Breast epithelium (tissue), 3 donors: ENCODE data around the gene KLK8.

Experiments used
- POLR2A ChIP-seq: fragments of 450-650 bp; IDR thresholded peaks from one replicate; pipeline ENCODE4 v1.6.1; 2016; ENCODE audit warnings: antibody characterized with exemption, mild to moderate bottlenecking, moderate library complexity
- TF ChIP-seq, protein P1 (sequence below), 3 donors: fragments of 450-650 bp; IDR thresholded peaks; one replicate each; pipeline ENCODE4 v1.5.1; 2016 to 2017; ENCODE audit warnings: antibody characterized with exemption in 3 of 3, mild to moderate bottlenecking in 3 of 3, moderate library complexity in 3 of 3

GRCh38 chr19:51029718-51030117 is 28.3 kb upstream of the KLK8 start:
- TF ChIP-seq, protein P1, sequence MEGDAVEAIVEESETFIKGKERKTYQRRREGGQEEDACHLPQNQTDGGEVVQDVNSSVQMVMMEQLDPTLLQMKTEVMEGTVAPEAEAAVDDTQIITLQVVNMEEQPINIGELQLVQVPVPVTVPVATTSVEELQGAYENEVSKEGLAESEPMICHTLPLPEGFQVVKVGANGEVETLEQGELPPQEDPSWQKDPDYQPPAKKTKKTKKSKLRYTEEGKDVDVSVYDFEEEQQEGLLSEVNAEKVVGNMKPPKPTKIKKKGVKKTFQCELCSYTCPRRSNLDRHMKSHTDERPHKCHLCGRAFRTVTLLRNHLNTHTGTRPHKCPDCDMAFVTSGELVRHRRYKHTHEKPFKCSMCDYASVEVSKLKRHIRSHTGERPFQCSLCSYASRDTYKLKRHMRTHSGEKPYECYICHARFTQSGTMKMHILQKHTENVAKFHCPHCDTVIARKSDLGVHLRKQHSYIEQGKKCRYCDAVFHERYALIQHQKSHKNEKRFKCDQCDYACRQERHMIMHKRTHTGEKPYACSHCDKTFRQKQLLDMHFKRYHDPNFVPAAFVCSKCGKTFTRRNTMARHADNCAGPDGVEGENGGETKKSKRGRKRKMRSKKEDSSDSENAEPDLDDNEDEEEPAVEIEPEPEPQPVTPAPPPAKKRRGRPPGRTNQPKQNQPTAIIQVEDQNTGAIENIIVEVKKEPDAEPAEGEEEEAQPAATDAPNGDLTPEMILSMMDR (IDR thresholded peaks at IDR 0.05) = no peak
- TF ChIP-seq POLR2A = no peak
